ENCODE measurements around the gene CFAP69.
"Not testable (repeated sequence)": the region's sequence is repeated elsewhere in the genome, so short reads cannot be mapped to it uniquely, and the experiment has no call there.

Gene CFAP69

DNA sequence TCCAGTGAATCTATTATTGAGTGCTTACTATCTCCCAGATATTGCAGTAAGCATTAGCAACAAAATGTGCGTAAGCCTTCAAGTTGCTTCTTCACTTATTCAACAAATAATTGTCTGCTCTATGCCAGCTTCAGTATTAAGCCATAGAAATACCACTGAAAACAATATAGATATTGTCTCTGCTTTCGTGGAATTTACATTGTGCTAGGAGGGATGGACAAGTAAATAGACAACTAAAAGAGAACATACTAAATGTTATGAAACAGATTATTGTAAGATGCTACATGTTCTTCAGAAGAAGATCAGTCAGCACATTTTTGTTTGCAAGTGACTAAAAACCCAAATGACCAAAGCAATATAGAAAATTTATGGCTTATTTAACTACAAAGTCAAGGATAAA lies 27.3 kb downstream of the CFAP69 start:
- no peak for DNase-seq

DNA sequence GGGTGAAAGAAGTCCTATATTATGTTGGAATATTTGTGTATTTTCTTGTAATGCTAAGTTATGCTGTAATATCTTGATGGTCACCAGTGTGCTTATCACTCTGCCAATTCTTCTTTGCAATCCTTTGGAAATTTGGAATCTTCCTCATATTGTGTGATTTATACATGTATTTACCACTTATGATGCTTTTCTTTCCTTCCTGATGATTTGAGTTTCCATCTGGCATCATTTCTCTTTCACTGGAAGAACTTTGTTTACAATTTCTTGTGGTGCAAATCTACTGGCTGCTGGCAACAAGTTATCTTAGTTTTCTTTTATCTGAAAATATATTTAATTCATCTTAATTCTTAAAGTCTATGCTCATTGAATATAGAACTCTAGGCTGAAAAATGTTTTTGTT lies 29.2 kb downstream of the CFAP69 start:
- no peak for DNase-seq

DNA sequence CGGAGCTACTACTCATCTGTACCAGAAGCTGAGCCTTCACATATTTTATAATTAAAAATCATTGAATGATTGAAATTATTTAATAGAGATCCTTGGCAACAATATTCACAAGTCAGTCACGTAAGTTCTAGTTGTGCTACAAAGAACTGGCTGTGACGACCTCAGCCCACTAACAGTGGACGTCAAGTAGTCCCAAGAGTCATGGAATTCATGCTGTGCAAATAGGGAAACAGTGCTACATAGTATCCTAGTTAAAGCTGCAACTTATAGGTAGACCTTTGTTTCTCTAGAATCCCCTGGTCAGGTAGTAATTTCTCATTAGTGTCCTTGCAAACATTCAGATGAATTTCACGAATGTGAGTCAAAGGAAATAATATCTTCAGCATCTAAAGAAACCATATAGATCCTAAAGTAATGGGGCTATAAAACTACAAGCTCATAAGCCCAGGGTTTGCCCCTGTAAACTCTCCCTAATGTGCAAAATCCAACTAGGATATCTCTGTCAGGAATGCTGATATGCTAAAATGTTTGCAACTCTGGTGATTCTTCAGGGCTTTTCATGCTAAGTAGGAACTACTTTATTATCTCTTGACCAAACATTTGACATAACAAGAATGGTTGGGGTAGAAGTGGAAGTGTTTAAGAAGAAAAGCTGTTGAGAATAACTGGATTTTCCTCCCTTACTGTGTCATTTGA lies 31.2 kb downstream of the CFAP69 start:
- DNase-seq = no peak

DNA sequence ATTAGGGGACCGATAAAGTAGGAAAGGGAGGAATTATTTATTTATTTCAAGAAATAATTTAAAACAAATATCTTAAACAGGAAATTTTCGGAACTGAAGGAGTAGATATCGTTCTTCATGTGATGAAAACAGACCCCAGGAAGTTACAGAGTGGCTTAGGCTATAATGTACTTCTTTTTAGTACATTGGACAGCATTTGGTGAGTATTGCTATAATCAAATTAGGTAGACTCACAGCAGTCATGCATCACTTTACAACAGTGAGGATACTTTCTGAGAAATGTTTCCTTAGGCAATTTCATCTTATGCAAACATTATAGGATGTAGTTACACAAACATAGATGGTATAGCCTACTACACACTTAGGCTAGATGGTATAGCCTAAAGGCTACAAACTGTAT lies 43.2 kb downstream of the CFAP69 start:
- no peak for DNase-seq

- no peak for DNase-seq
Observed at GRCh38 chr7:90290244-90291113, 45.5 kb downstream of the CFAP69 start.

- no peak for DNase-seq
Observed at GRCh38 chr7:90298145-90299038, 53.4 kb downstream of the CFAP69 start.

DNA sequence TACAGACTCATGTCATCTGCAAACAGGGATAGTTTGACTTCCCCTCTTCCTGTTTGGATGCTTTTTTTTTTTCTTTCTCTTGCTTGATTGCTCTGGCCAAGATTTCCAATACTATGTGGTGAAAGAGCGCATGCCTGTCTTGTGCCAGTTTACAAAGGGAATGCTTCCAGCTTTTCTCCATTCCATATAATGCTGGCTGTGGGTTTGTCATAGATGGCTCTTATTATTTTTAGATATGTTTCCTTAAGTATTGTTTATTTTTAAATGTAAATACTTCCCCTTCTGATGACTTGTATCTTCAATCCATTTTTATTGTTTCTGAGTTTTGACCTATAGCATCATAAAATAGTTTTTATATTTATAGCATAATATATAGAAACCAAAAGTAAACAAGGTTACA lies 58.3 kb downstream of the CFAP69 start:
- no peak for DNase-seq

DNA sequence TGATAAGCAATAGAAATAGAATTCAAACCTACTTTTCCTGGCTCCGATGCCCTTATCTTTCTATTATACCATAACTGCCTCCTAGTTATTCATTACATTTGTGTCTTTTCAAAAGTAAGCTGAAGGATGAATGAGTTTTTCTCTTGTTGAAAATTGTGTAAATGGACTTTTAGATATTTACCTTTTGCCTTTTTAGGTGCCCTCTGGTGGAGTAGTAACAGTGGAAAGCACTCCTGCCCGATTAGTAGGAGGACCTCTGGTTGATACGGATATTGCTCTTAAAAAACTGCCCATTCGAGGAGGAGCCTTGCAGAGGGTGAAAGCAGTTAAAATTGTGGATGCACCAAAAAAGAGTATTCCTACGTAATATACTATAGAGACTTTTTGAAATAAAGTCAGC lies 64.9 kb downstream of the CFAP69 start:
- no peak for DNase-seq

- DNase-seq = no peak
Observed at GRCh38 chr7:90311175-90311574, 66.2 kb downstream of the CFAP69 start.

DNA sequence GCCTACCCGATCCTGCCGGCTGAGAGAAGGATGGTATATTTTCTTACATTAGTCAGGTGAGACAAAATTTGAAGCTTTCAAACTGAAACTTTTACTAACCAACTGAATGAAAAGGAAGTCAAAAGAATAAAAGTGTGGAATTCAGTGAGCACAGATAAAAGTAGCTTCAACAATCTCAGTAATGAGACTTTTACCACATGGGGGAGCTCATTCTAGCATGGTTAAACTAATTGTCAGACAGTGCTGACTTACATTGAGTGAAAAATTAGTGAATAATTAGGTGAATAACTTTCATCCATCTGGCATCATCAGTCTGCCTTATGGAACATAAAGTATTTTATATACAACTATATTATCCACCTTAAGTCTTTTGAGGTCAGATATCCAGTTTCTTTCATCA lies 67.8 kb downstream of the CFAP69 start:
- DNase-seq = no peak

DNA sequence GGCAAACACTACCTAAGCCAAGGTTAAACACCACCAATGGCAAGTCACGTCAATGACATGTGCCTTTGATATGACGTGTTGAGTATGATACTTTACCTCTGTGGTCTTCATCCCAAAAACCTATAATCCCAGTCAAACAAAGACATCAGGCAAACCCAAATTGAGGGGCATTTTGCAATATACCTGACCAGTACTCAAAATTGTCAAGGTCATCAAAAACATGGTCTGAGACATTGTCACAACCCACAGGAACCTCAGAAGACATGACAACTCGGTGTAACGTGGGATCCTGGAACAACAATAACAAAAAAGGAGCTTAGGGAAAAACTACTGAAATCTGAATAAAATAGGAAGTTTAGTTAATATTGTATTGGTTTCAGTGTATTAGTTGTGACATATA lies 68.9 kb downstream of the CFAP69 start:
- DNase-seq = no peak

GRCh38 chr7:90320014-90320413 lies 75.0 kb downstream of the CFAP69 start:
- no peak for DNase-seq

DNA sequence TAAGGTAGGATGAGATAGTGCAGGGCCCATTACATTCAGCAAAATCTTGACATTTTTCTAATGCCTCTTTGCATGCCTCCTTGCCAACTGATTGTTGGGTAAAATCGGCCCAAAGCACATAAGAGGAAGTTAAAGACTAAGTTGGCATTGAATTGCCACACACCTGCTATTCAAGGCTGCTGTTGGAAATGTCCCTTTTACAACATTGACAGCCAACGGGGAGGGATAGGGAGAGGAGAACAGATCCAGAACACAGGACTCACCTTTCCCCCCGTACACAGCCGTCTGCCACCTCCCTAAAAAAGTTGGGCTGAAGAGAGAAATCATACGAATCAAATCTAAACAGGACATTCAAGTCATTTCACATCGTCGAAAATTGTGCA lies 75.4 kb downstream of the CFAP69 start:
- DNase-seq = no peak

DNA sequence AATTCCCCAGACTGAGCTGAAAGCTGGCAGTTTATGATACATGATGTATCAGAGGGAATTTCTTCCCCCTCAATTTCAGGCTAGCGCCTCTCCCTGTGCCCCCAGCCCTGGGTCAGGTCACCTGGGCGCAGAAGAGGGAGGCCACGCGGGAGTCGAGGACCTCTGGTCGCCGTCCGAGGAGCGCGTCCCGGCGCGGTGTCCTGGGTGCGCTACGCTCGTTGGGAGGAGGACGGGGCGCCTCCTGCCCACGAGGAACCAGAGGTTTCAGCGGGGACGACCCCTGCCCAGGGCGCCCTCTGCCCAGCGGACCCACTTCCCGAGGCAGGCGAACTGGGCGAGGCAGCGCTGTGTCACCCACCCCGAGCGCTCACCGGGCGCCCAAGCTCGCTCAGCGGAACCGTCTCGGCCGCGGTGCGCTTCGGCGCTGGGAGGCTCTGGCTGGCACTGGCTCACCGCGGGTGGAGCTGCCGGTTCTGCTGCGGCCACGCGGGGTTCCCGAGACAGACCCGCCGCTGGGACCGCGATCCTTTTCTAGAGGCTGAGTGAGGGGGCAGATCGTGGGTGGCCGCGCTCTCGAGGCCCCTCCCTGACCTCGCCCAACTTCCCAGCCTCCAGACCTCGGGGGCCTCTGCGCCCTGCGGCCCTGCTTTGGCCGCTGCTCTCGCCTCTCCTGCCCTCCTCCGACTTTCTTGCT lies 76.0 kb downstream of the CFAP69 start, which contains the start of gene FAM237B:
Gene FAM237B, minus strand, starts transcription at position 504 of the 694 bp plus-strand sequence. CDS start 1,556 bp downstream, outside the sequence.
- no peak for DNase-seq

DNA sequence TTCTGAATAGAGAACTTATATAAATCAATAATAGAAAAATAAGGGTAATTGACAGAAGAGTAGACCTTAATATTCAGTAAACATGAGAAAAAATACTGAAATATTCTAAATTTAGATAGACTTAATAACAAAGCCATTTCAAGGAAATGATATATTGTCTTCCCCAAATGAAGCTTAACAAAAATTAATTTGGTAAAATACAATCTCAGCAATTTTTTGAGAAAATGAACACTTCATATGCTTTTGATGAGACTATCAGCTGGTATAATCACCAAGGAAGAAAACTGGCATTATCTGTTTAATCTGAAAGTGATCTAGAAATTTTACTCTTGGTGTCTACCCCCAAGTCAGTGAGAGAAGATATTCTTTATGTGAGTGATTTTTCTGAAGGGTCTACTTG lies 77.9 kb downstream of the CFAP69 start:
- no peak for DNase-seq

DNA sequence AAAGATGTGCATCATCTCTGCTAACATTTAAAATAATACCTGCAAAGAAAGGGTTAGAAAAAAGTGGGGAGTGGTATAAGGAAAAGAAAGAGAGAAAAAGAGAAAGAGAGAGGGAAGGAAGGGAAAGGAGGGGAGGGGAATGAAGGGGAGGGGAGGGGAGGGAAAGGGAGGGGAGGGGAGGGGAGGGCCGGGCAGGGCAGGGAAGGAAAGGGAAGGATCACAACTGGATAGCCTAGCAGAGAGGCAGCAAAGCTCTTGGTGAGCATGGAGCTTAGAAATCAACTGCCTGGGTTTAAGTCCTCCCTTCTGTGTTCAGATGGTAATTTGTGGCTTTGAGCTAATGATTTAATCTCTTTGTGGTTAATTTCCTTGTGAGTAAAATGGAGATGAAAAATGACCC lies 81.5 kb downstream of the CFAP69 start:
- no peak for DNase-seq

DNA sequence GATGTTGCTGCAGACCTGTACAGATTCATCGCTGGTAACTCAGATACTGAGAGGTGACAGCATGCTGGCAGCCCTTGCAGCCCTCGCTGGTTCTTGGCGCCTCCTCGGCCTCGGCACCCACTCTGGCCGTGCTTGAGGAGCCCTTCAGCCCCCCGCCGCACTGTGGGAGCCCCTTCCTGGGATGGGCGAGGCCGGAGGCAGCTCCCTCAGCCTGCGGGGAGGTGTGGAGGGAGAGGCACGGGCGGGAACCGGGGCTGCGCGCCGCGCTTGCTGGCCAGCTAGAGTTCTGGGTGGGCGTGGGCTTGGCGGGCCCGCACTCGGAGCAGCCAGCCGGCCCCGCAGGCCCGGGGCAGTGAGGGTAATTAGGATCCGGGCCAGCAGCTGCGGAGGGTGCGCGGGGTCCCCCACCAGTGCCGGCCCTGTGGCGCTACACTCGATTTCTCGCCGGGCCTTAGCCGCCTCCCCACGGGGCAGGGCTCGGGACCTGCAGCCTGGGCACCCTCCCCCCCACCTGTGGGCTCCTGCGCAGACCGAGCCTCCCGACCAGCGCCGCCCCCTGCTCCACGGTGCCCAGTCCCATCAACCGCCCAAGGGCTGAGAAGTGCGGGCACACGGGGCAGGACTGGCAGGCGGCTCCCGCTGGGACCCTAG lies 89.3 kb downstream of the CFAP69 start:
- no peak for DNase-seq

GRCh38 chr7:90334926-90335325 lies 90.0 kb downstream of the CFAP69 start:
- not testable (repeated sequence) for DNase-seq

DNA sequence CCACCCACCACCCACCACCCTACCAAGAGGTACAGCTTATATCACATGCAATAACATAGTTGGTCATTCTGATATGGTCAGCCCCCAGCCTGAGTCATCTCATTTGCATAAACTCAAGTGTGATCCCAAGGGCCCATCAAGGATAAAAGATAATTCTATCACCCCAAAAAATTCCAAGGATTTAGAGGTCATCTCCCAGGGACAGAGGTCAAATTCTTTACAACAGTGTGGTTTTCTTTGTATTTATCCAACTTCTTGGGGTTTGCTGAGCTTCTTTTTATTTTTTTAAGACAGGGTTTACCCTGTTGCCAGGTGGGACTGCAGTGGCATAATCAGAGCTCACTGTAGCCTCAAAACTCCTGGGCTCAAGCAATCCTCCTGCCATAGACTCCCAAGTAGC lies 92.1 kb downstream of the CFAP69 start:
- no peak for DNase-seq

- no peak for DNase-seq
Observed at GRCh38 chr7:90345016-90345415, 100.0 kb downstream of the CFAP69 start.

GRCh38 chr7:90345595-90346335 lies 100.8 kb downstream of the CFAP69 start:
- DNase-seq = no peak

Measured in bone marrow (tissue), 2 donors.